Measurements from ENCODE around the gene HK2. TPM values are rescaled to one million over a fixed set of nuclear protein-coding genes. Genes with fewer than 3 reads are reported as not detected.

HK2 gene
- total RNA-seq, 2 donors from 2014 or later: 3.4 to 8.1 TPM

GRCh38 chr2:74942263-74942662 lies 108.3 kb downstream of the HK2 start:
- Histone ChIP-seq H3K4me1 (no peaks in the 10 kb centered on the region), H3K36me3 (no peaks in the 10 kb centered on the region), H3K4me3 (no peak overlapping the region), H3K27me3 (no peaks in the 10 kb centered on the region), H3K27ac (no peak overlapping the region), H3K9me3 (no peaks in the 10 kb centered on the region)
- no peak for DNase-seq (ENCODE audit: low spot score)
- TF ChIP-seq CTCF (IDR thresholded peaks at IDR 0.05): no peak

Other genes starting within 250 kb of the HK2 start
- gene M1AP, start 185.8 kb upstream of the HK2 start, total RNA-seq: 10 to 100 TPM in 1 of 2 donors, not detected in 1; 10.3 TPM
- 1 to 10 TPM; 3.0 to 3.9 TPM for gene SEMA4F, start 179.9 kb upstream of the HK2 start, total RNA-seq
- 10 to 100 TPM; 15.1 to 19.8 TPM for gene POLE4, start 124.5 kb downstream of the HK2 start, total RNA-seq

All from right atrium auricular region (tissue), 2 donors.